Kidney epithelial cell (primary cell): ENCODE measurements around the gene GTF3C1. TPM values are rescaled to one million over a fixed set of nuclear protein-coding genes. Genes with fewer than 3 reads are reported as not detected.

Experiments used
- DNase-seq: peaks from one replicate; pipeline ENCODE4 v3.0.0-alpha.2; 2010; ENCODE audit warnings: low read depth
- H3K27me3 ChIP-seq: 2 replicates; pipeline ENCODE4 v1.6.0; 2011; ENCODE audit warnings: low read length; ENCODE audit not compliant: control insufficient read depth, insufficient read depth
- H3K36me3 ChIP-seq: 2 replicates; pipeline ENCODE4 v1.5.1; 2011; ENCODE audit warnings: low read length; ENCODE audit not compliant: control insufficient read depth, insufficient read depth
- H3K4me3 ChIP-seq: 2 replicates; pipeline ENCODE4 v1.5.1; 2011; ENCODE audit warnings: low read depth, mild to moderate bottlenecking, control low read depth, low read length
- CTCF ChIP-seq: IDR thresholded peaks from 2 replicates; pipeline ENCODE4 v1.5.1; 2011; ENCODE audit warnings: mild to moderate bottlenecking, moderate library complexity, low read length, control low read depth, inconsistent platforms; ENCODE audit not compliant: insufficient read depth, poor library complexity, severe bottlenecking
- total RNA-seq: library from RNA; depleted of rRNA; stranded (reverse); fragments of >200 nt; gene quantifications from 2 replicates; pipeline ENCODE4 v1.2.3, GENCODE V29; 2015

GTF3C1 gene
- total RNA-seq, 1 donor from 2014 or later: 89.7 TPM

- no peak for TF ChIP-seq CTCF
- H3K4me3 ChIP-seq: no peak overlapping the region
- H3K27me3 ChIP-seq: no peaks in the 10 kb centered on the region
- no peaks in the 10 kb centered on the region for H3K36me3 ChIP-seq
- DNase-seq: no peak
Observed at GRCh38 chr16:27413956-27414355, 135.8 kb downstream of the GTF3C1 start.

- H3K27me3 ChIP-seq: no peaks in the 10 kb centered on the region
- no peaks in the 10 kb centered on the region for H3K36me3 ChIP-seq
- no peak for DNase-seq
- H3K4me3 ChIP-seq: no peak overlapping the region
- TF ChIP-seq CTCF: no peak
Observed at GRCh38 chr16:27410761-27411160, 139.0 kb downstream of the GTF3C1 start.

Other genes with a start within 250 kb of the GTF3C1 start
- 52.1 and 58.8 TPM in 2 replicates for gene IL4R, start 235.9 kb downstream of the GTF3C1 start, total RNA-seq
- gene IL21R, start 147.7 kb downstream of the GTF3C1 start, total RNA-seq: 1.1 and 1.6 TPM in 2 replicates
- 20.4 and 24.4 TPM in 2 replicates for gene KATNIP, start 231 bp upstream of the GTF3C1 start, total RNA-seq